ENCODE data around the gene RASAL2.
A peak's percentile ranks its signal among the peaks of the same experiment; 100 is the strongest.
"Not testable (repeated sequence)": the region's sequence is repeated elsewhere in the genome, so short reads cannot be mapped to it uniquely, and the experiment has no call there.

Gene RASAL2

DNA sequence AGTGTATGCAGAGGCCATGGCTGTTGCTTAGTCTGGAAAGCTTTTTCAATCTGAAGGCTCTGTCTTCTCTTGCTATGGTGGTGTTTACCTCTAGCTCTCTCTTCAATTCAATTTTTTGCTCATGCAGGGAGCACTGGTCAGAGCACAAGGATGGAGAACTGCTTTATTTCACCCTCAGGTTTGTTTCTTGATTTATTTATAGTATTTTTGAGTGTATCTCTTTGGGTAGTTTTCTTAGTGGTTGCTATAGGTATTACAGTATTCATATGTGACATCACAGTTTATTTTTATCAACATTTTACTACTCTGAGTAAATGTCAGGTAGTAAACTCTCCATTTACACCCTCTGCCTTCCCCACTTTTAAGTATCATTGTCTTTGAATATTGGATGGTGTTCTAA, 147.9 kb downstream of the RASAL2 start:
- no peak for DNase-seq

DNA sequence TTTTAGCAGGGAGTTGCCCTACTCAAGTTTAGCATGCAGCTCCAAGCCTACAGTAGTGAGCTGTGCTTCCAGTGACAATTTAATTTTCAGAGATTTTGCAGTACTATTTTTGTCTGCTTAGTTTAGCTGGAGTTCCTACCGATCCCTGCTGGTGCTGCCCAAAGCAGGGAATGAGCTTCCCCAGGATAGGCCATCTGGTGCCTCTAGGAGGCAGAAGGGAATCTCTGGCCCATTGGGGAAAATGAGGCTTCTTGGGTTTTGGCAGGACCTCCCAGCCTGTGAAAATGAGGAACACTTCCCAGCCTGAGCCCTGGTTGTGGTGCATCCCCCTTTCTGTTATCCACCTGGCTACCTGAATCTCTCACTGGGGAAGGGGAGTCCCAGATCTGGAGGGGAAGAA, 149.2 kb downstream of the RASAL2 start:
- DNase-seq = no peak

DNA sequence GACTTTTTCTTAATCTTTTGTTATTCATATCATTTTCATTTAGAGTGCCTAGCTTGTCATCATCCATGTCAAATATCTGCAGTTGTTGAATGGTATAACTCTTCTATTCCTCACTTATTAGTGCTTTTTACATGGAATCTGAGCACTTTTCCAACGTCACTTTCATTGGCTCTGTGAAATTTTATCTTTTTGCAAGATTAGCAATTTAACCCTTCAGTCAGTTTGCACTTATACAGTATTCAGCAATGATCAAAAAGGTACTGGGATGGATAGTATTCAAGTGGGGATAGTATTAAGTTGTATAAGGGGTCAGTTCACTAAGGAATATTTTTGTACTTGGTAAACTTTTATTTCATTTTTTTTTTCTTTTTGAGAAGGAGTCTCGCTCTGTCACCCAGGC, 150.0 kb downstream of the RASAL2 start:
- DNase-seq = no peak

DNA sequence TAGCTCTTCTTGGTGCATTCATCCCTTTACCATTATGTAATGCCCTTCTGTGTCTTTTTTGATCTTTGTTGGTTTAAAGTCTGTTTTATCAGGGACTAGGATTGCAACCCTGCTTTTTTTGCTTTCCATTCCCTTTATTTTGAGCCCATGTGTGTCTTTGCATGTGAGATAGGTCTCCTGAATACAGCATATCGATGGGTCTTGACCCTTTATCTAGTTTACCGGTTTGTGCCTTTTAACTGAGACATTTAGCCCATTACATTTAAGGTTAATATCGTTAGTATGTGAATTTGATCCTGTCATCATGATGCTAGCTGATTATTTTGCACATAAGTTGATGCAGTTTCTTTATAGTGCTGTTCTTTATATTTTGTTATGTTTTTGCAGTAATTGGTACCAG, 154.4 kb downstream of the RASAL2 start:
- DNase-seq = not testable (repeated sequence)

DNA sequence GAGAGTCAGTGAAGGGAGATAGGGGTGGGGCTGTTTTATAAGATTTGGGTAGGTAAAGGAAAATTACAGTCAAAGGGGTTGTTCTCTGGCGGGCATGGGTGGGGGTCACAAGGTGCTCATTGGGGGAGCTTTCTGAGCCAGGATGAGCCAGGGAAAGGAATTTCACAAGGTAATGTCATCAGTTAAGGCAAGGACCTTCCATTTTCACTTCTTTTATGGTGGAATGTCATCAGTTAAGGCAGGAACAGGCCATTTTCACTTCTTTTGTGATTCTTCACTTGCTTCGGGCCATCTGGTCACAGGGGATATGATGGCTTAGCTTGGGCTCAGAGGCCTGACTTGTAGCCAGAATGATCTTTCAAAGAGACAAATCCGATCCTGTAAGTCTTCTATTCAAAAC, 159.7 kb downstream of the RASAL2 start:
- DNase-seq = not testable (repeated sequence)

DNA sequence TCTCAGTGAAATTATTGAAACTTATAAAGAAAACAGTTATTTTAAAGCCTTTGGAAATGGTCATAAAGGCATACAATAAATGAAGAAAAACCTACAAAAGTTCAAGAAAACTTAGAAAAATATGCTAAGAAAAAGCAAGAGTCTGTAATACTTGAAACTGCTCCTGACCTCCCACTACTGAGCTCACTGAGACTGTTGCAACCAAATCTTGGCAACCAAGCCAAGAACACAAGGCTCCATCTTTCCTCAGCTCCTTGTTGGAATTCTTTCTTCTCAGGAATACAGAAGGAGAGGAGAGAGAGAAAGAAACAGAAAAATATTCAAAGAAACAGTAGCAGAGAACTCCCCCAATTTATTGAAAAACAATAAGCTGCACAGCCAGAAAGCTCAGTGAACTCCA, 160.5 kb downstream of the RASAL2 start:
- no peak for DNase-seq

DNA sequence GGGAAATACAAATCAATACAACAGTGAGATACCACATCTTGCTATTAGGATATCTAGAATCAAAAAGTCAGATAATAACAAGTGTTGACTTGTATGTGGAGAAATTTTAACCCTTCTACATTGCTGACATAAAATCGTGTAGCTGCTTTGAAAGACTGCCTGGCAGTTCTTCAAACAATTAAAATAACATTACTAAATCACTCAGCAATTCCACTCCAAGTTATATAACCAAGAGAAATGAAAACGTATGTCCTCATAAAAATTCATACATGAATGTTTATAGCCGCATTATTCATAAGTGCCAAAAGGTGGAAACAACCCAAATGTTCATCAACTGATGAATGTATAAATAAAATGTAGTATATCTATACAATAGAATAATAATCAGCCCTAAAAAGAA, 164.6 kb downstream of the RASAL2 start:
- no peak for DNase-seq

DNA sequence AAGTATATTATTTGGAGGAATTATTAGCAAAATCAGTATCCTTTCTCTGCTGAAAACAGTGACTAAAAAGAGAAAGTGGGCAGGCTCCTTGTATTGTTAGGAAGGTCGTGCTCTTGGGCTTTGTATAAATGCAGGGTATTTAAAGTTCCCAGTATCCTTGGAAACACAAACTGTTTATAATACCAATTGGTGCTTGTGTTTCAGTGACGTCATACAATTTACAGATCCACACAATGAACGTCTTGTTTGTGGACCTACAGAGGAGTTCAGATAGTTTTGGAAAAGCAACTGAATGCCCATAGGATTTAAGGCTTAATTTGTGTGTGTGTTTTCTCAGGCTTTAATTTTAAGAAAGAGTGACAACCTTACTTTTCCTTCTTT, 168.2 kb downstream of the RASAL2 start:
- DNase-seq = no peak

DNA sequence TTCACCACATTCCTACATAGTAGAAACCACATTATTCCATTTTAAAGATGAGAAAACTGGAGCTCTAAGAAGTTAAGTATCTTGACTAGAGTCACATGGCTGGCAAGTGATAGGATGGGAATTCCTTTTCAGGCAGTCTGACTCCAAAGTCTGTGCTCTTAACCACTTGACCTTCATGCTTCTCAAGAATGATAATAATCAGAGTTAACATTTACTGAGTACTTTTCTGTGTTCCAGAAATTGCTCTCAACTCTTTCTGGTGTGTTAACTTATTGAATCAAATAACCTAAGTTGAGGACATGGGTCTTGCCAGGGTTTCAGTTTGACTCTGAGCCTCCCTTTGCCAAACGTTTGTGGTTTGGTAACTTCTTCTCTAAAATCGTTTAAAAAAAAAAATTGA, 169.4 kb downstream of the RASAL2 start:
- peak; percentile 29 for DNase-seq

DNA sequence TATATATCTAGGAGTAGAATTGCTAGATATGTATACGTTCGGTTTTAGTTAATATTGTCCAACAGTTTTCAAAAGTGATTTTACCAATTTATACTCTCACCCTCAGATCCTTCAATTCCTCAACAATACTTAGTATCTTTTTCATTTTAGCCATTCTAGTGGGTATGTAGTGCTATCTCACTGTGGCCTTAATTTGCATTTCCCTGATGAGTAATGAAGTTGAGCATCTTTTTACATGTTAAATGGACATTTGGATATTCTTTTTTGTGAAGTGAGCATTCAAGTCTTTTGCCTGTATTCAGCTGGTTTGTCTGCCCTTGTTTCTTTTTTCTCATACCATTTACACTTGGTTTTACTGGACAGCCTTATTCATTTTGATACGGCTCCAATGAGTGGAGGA, 172.2 kb downstream of the RASAL2 start:
- no peak for DNase-seq

DNA sequence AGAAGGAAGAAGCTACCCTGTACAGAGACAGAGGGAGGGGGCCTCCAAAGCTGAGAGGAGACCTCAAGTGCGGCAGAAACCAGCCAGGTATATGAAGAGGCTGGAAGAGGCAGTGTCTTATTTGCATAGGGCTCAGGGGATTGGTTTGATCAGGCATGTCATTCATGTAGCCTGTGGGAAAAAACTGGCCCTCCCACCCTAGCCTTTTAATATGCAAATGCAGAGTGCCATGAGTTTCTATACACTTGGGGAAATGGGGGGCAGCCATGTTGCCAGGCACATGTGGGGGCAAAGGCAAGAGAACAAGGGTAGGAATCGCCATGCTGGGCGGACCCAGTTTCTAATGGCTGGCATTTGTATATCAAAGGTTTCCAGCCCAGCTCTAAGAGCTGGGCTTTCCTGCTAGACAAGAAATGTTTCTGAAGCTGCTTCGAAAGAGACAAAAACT, 172.7 kb downstream of the RASAL2 start:
- DNase-seq = no peak

DNA sequence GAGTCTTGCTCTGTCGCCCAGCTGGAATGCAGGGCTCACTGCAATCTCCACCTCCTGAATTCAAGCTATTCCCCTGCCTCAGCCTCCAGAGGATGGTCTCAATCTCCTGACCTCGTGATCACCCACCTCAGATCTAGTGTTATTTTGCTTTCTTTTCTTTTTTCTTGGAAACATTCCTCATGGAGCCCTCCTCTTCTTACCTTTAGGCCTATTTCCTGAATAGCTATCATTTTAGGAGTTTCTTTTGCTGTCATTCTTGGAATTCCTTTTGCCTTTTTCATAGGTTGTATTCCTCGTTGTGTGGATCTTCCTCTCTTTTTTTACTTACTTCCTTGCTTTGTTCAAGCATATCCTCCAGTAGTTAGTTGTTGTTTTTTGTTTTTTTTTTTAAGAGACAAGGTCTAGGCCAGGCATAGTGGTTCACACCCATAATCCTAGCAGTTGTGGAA, 173.8 kb downstream of the RASAL2 start:
- DNase-seq = no peak

DNA sequence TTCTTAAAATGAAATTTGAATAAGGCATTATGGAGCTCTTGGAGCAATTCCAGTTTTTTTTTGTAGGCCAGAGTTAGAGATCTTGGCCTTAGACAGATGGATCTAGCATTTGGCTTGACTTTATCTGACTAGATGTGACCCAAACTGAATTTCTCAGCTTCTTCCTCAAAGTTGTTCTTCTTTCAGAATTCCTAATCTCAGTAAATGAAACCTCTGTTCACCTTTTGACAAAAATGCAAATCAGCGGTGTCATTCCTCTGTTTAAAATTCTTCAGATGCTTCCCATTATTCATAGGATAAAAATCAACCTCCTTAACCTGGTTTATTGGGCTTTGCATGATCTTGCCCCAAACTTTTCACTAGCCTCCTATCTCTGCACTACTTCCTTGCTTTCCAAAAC, 177.6 kb downstream of the RASAL2 start:
- DNase-seq = no peak

DNA sequence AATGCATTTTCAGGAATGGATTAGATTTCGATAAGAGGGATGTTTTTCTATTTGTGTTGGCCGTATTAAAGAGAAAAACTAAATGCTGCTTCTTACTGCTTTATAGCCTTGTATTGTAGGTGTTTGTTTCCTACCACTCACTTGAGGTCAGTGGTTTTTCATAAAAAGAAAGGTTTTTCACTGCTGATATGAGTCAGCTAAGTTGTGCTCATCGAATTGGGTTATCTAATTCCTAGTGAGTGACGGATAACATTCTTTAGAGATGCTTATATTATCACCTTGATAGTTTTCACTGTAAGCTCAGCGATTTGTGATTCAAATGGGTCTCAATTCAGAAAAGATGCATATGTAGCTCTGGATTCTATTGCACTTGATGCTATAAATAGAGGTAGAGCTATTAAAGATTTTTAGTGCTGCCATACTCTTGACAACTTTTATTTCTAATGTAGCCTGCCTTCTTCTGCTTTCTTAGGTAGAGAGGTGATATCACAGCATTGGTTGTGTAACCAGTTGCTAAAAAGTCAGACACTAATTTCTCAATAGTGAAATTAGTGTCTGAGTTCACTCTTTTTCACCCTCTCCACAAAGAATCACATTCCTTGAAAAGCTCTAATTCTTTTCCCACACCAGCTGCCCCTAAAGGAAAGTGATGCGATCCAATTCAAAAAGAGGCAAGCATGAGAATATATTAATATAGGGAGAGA, 180.0 kb downstream of the RASAL2 start:
- DNase-seq = no peak

DNA sequence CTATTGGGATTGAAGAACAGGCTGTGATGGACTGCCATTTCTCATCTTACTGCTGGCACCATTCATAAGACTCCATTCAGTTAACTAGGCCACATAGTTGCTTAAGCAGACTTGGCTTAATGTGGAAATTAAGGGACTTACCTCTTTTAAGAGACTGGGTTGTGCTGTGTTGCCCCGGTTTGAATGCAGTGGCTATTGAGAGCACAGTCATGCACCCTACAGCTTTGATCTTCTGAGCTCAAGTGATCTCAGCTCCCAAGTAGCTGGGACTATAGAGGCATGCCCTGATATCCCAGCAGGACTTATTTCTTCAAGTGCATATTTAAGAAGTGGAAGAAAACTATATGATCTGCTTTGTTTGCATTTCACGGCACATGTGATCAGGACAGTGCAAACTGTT, 181.1 kb downstream of the RASAL2 start:
- DNase-seq = no peak

DNA sequence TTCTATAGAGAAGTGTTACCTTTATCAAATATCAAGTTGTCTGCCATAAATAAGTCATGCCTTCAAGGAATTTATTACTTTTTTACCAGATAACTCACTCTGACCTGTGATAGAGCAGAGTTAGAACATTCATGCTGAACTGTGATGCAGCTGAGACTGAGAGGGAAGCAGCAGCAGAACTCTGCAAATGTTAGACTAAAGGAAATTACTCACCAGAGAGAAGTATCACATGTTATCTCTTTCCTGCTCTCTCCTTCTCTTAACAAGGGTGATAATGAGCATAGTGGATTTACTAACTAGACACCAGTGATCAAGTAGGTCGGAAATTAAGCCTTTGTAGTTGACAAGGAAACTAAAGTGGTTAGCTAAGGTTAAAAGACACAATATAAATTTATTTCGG, 181.6 kb downstream of the RASAL2 start:
- DNase-seq = peak; percentile 24

DNA sequence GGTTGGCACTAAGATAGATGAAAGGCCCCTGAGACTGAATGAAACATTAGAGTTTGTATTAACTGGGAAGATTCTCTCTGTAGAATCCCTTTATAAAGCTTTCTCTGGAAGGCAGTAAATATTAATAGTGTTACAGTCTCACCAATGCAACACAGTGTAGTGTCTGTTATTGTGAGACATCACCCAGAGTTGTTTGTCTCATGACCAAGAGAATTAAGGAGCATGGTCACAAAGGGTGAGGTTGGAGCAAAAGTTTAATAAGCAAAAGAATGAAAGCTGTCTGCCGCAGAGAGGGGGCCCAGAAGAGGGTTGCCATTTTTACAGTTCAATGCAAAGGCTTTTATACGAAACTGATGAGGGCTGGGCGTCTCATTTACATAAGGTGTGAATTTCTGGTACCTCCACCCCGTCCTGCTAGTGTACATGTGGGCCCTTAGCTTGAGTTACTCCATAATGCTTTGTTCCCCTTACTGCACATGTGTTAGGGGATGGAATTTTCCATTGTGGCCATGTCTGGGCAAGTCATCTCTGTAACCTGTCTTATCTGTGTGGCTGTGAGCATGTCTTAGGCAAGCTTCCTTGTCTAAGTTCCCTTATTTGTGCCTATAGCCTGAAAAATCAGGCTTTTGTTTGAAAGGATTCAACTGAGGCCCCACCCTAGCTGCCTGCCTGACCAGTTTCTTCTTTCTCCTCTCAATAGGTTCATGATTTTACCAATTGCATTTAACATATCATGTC, 184.1 kb downstream of the RASAL2 start:
- DNase-seq = peak; percentile 82

DNA sequence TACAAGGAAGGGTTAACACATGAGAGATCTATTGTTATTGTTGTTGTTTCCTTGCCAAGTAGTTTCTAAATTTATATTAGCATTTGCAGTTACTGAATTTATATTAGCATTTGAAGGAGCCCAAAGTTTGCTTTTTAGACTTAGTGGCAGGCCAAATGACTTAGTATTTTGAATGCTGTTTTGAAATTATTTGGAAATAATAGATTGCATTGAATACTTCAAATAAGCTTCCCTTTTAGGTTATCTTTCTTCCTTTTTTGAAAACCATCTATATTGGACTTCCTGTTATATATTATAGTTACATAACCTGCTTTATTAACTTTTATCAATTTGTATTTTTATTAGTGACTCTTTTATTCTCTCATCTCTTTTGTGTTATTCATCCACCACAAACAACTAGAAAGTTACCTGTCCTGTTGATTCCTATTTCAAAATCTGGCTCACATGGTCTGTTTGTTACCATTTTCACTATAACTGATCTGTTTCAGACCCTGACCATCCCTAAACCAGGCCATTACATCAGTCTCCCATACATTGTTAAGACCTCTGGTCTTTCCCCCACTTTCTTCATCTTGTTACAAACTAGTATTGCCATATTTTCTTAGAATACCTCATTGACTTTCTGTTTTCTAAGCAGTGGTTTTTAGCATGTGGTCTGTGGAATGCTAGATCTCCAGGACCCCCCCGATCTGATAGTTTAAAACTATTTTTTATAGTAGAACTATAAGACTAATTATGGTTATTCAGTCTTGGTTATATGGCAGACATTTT, 185.2 kb downstream of the RASAL2 start:
- no peak for DNase-seq

DNA sequence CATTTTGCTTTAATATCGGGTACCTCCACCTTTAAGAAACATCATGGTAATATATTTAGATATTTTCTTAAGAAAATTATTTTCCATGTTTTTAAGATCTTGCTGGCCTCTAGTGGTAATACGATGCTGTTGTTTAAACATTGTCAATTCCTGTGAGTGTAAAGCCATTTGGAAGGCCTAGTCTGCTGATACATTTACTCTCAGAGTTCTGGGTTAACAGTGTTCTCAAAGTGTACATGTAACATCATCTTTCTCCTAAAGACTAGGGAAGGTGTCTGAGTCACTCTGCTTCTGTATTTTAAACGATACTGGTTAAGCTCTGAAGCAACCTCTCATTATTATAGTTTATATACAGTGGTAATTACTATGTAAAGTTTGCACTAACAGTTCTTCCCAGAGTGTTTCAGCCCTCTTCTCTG, 189.1 kb downstream of the RASAL2 start:
- peak; percentile 45 for DNase-seq

DNA sequence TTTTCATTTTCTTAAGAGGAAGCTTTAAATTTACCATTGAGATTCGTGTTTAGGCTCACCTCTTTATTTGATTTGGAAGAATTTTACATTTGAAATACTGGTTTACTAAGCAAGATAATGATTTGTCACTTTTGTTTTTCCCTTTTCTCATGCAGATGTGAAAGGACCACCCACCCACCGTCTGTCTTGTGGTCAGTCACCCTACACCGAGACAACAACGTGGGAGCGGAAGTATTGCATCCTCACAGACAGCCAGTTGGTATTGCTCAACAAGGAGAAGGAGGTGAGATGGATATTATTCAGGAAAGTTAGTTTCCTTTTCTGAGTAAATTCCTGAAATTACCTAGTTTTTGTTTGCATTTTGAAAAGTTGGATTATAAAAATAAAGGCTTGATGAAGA, 189.5 kb downstream of the RASAL2 start:
- peak; percentile 73 for DNase-seq

DNA sequence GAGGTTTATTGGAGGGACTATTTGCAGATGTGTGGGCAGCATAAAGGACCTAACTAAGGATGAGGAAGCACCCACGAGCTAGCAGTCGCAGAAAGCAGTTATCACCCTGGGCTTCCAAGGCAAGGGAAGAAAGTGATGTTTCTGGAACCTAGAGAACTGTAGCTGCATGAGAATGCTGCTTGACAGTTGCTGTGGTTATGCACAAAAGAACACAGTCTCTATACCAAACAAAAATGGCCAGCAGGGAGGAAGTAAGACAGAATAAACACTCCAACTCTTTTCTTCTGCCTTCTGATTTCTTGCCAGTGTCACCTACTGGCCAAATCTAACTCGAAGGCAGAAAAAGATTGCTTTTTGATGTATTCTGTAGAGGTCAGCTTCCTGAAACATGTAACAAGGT, 190.2 kb downstream of the RASAL2 start:
- DNase-seq = peak; percentile 60

DNA sequence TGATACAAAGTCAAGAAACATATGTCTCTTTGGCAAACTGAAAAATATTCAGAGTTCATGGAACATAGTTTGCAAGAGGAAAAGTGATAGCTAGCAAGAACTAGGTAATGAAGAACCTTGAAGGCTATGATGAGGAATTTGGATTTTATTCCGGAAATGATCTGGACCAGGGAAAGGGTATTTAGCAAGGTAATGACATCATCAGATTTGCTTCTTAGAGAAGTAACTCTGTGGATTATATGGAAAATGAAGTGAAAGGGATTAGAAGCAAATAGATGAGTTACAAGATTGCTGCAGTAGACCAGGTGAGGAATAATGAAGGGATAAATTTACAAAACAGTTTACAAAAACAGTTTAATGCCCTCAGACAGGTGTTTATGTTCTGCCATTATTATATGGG, 197.3 kb downstream of the RASAL2 start:
- no peak for DNase-seq

DNA sequence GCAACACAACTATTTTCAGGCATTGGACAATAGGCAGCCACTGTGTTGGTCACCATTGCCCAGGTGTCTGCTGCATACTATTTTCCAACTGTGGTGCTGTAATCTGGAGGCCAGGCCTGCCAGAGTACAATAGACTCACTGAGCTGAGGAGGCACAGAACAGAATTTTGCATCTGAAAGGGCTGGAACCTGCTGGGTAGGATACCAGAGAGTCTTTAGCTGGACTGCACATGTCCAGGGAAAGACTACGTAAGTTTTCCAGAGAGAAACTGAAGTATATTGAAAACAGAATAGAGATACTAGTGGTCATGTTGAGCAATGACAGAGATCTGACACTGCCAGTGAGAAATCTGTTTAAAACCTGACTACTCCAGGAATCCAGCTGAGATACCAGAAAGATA, 200.8 kb downstream of the RASAL2 start:
- no peak for DNase-seq

DNA sequence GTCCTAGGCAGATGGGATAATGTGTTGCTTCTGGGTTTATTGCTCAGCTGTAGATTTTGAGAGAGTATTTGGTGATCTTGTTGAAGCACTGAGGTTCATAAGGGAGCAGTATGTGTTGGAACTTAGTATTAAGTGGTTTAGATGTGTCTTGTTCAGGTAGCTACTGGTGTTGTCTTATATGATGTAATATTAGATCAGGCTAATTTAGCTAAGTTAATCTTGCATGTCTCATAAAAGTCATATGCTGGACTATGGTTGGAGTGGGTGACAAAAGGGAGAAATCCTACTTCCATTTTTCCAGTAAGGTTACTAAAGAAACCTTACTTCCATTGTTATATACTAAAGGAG, 206.4 kb downstream of the RASAL2 start:
- no peak for DNase-seq

All from MV-4-11 (cell line).